Erythroblast (primary cell): Measurements from ENCODE around the gene ANAPC16.

Experiments used
- GATA1 ChIP-seq: IDR thresholded peaks from 2 replicates; pipeline ENCODE4 v1.6.1; 2011; ENCODE audit warnings: low read depth, mild to moderate bottlenecking, control low read depth, low read length, moderate library complexity
- POLR2A ChIP-seq: IDR thresholded peaks from 2 replicates; pipeline ENCODE4 v1.6.1; 2011; ENCODE audit warnings: mild to moderate bottlenecking, low read length

DNA sequence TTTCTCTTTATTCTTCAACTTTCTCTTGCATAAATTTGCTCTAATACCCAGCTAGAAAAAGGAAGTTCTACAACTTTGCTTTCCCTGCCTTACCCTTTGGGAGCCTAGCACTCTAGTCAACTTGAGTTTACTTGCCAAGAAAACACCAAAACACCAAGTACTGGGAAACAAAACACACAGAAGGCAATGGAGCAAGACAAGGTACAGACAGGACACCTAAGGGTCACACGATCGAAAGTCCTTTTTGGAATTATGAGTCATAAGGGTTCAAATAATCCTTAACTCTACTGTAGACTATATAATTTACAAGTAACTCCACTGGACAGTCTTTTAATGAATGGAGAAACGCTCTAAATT lies 42.6 kb upstream of the ANAPC16 start:
- no peak for TF ChIP-seq POLR2A
- no peak for TF ChIP-seq GATA1
